Caco-2 (cell line): ENCODE data around the gene CCDC34. TPM values are rescaled to one million over a fixed set of nuclear protein-coding genes. Genes with fewer than 3 reads are reported as not detected.

ENCODE experiments used
- BruUV-seq: library from RNA; stranded (reverse); fragments of 400-500 nt; replicated peaks from 2 replicates; lab custom pipeline; 2021; lab: Mats Ljungman, UMichigan
- CTCF ChIA-PET: fragments of 300-600 bp; sonication (Branson Sonifier 250); formaldehyde crosslinking; loops from one replicate; lab custom pipeline; 2022; ENCODE audit warnings: antibody characterized with exemption; lab: Charles Lee
- POLR2A ChIA-PET: fragments of 300-600 bp; sonication (Branson Sonifier 250); formaldehyde crosslinking; loops from one replicate; lab custom pipeline; 2022; ENCODE audit warnings: antibody characterized with exemption; lab: Charles Lee
- DNase-seq, 2 experiments: peaks; one replicate each; pipeline versions ENCODE4 v3.0.0 to v3.0.0-alpha.2; 2020 to 2022
- H3K27me3 ChIP-seq: replicated peaks from 2 replicates; pipeline ENCODE4 v1.6.0; 2011; ENCODE audit warnings: low read length; ENCODE audit not compliant: control insufficient read depth, insufficient read depth
- H3K36me3 ChIP-seq: 2 replicates; pipeline ENCODE4 v1.5.1; 2011; ENCODE audit warnings: low read length; ENCODE audit not compliant: control insufficient read depth, insufficient read depth
- H3K4me1 ChIP-seq: fragments of 250-450 bp; sonication (Bioruptor Pico); 2 replicates; pipeline ENCODE4 v1.5.1; 2020; ENCODE audit warnings: mild to moderate bottlenecking
- H3K4me3 ChIP-seq: 2 replicates; pipeline ENCODE4 v1.5.1; 2011; ENCODE audit warnings: low read depth, mild to moderate bottlenecking, control low read depth, low read length
- H3K9me3 ChIP-seq: fragments of 250-450 bp; sonication (Bioruptor Pico); 2 replicates; pipeline ENCODE4 v1.5.1; 2020; ENCODE audit warnings: mild to moderate bottlenecking, moderate library complexity
- H3K27ac Mint-ChIP-seq: one replicate; pipeline ENCODE4 v1.8.0; 2022; ENCODE audit warnings: mixed read lengths; ENCODE audit not compliant: unreplicated experiment
- H3K27me3 Mint-ChIP-seq: one replicate; pipeline ENCODE4 v1.8.0; 2022; ENCODE audit warnings: mixed read lengths; ENCODE audit not compliant: insufficient read depth, unreplicated experiment
- H3K36me3 Mint-ChIP-seq: one replicate; pipeline ENCODE4 v1.8.0; 2022; ENCODE audit warnings: mild to moderate bottlenecking, mixed read lengths; ENCODE audit not compliant: insufficient read depth, unreplicated experiment
- H3K4me1 Mint-ChIP-seq: one replicate; pipeline ENCODE4 v1.8.0; 2022; ENCODE audit warnings: low read depth, mixed read lengths; ENCODE audit not compliant: unreplicated experiment
- H3K4me3 Mint-ChIP-seq: one replicate; pipeline ENCODE4 v1.8.0; 2022; ENCODE audit warnings: mild to moderate bottlenecking, moderate library complexity, mixed read lengths; ENCODE audit not compliant: unreplicated experiment
- H3K9me3 Mint-ChIP-seq: one replicate; pipeline ENCODE4 v1.8.0; 2022; ENCODE audit warnings: mixed read lengths; ENCODE audit not compliant: unreplicated experiment
- intact Hi-C: fragments of 100-400 bp; cut with micrococcal nuclease; formaldehyde crosslinking; loops from one replicate; pipeline ENCODE4 v1.10.0; 2022; ENCODE audit not compliant: unreplicated experiment
- total RNA-seq: library from RNA; stranded (reverse); gene quantifications from 2 replicates; pipeline ENCODE4 v1.2.3, GENCODE V29; 2022
- TF ChIP-seq, protein P1 (sequence below), 2 experiments: fragments of 200-600 bp in 1 of 2; IDR thresholded peaks; 1 replicate in 1 of 2; 2 replicates in 1 of 2; pipeline versions ENCODE4 v1.5.1 to v1.8.0; 2011 to 2022; ENCODE audit warnings: antibody characterized with exemption in 1 of 2, control low read depth in 1 of 2, inconsistent platforms in 1 of 2, low read depth in 1 of 2, low read length in 1 of 2, mild to moderate bottlenecking in 1 of 2, moderate library complexity in 1 of 2; ENCODE audit not compliant: insufficient read depth in 1 of 2, severe bottlenecking in 1 of 2, unreplicated experiment in 1 of 2

Gene CCDC34
- total RNA-seq, 1 experiment from 2014 or later = 25.7 TPM

DNA sequence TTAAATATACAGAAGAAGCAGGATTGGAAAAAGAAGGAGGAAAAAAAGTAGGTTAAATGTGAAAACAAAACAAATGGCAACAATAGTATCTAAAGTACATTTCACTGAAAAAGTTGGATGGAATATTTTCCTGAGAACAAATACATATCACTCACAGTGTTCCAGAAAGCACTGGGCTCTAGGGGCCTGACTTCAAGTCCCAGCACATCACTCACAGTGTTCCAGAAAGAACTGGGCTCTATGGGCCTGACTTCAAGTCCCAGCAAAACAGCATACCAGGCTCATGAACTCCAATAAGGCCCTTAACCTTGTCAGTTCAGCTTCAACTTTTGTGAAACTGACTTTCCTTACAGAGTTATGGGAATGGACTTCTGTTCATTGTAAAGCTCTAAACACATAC lies 46.0 kb upstream of the CCDC34 start:
- intact Hi-C loops = no loop called here
- CTCF ChIA-PET = interaction anchor here (0.7 kb wide), 1 partner anchor 269 kb away, joined by 3 read pairs; no protein-coding TSS in a partner anchor
- H3K36me3 Mint-ChIP-seq = no peaks in the 10 kb centered on the region
- no peaks in the 10 kb centered on the region for H3K9me3 Mint-ChIP-seq
- BruUV-seq = no TSS peak
- no peak for DNase-seq
- TF ChIP-seq, protein P1, sequence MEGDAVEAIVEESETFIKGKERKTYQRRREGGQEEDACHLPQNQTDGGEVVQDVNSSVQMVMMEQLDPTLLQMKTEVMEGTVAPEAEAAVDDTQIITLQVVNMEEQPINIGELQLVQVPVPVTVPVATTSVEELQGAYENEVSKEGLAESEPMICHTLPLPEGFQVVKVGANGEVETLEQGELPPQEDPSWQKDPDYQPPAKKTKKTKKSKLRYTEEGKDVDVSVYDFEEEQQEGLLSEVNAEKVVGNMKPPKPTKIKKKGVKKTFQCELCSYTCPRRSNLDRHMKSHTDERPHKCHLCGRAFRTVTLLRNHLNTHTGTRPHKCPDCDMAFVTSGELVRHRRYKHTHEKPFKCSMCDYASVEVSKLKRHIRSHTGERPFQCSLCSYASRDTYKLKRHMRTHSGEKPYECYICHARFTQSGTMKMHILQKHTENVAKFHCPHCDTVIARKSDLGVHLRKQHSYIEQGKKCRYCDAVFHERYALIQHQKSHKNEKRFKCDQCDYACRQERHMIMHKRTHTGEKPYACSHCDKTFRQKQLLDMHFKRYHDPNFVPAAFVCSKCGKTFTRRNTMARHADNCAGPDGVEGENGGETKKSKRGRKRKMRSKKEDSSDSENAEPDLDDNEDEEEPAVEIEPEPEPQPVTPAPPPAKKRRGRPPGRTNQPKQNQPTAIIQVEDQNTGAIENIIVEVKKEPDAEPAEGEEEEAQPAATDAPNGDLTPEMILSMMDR (IDR thresholded peaks at IDR 0.05; ENCODE audit: insufficient read depth in 1 of 2, low read depth in 1 of 2, low read length in 1 of 2, severe bottlenecking in 1 of 2, unreplicated experiment in 1 of 2) = no peak
- no peak overlapping the region for H3K27ac Mint-ChIP-seq
- POLR2A ChIA-PET = no interaction called here
- no peaks in the 10 kb centered on the region for H3K4me1 ChIP-seq
- H3K9me3 ChIP-seq = no peaks in the 10 kb centered on the region
- no peaks in the 10 kb centered on the region for H3K27me3 ChIP-seq
- H3K36me3 ChIP-seq = no peaks in the 10 kb centered on the region; the same call in none of the 2 replicates
- H3K27me3 Mint-ChIP-seq = no peaks in the 10 kb centered on the region
- H3K4me3 Mint-ChIP-seq = no peak overlapping the region
- H3K4me3 ChIP-seq = no peak overlapping the region
- H3K4me1 Mint-ChIP-seq = peaks cover 8% of the 10 kb centered on the region

DNA sequence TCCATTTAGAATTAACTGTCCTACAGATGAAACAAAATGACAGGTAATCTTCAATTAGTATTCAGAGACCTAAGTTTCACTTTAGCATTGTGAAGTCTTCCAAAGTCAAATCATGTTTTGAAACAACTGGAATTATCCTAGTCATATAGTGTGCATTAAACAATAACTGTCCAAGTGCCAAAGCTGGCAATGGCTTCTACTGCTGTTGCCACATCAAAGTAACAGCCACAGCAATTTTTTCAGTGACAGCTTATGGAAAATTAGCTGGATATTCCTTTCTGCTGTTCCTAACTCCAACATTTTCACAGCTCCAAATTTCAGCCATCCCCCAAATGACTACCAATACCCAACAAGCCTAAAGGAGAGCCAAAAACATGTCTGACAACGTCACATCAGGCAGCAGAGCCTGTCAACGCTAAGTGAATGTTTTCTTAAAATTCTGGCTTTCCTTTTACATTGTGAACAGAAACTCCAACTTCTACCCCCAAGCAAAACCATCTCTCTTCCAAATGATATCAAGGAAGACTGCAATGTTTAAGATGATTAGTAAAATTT lies 45.3 kb upstream of the CCDC34 start:
- Mint-ChIP-seq H3K27me3 (no peaks in the 10 kb centered on the region), H3K27ac (no peak overlapping the region), H3K36me3 (no peaks in the 10 kb centered on the region), H3K9me3 (no peaks in the 10 kb centered on the region), H3K4me3 (no peak overlapping the region), H3K4me1 (peaks cover 8% of the 10 kb centered on the region)
- BruUV-seq = no TSS peak
- TF ChIP-seq, protein P1 (IDR thresholded peaks at IDR 0.05; ENCODE audit: insufficient read depth in 1 of 2, low read depth in 1 of 2, low read length in 1 of 2, severe bottlenecking in 1 of 2, unreplicated experiment in 1 of 2) = no peak
- no peak for DNase-seq
- H3K4me1 ChIP-seq = no peaks in the 10 kb centered on the region
- no peak overlapping the region for H3K4me3 ChIP-seq
- H3K27me3 ChIP-seq = no peaks in the 10 kb centered on the region
- ChIA-PET POLR2A (no interaction called here), CTCF (no interaction called here)
- no peaks in the 10 kb centered on the region for H3K9me3 ChIP-seq
- intact Hi-C loops = no loop called here
- no peaks in the 10 kb centered on the region; the same call in none of the 2 replicates for H3K36me3 ChIP-seq

DNA sequence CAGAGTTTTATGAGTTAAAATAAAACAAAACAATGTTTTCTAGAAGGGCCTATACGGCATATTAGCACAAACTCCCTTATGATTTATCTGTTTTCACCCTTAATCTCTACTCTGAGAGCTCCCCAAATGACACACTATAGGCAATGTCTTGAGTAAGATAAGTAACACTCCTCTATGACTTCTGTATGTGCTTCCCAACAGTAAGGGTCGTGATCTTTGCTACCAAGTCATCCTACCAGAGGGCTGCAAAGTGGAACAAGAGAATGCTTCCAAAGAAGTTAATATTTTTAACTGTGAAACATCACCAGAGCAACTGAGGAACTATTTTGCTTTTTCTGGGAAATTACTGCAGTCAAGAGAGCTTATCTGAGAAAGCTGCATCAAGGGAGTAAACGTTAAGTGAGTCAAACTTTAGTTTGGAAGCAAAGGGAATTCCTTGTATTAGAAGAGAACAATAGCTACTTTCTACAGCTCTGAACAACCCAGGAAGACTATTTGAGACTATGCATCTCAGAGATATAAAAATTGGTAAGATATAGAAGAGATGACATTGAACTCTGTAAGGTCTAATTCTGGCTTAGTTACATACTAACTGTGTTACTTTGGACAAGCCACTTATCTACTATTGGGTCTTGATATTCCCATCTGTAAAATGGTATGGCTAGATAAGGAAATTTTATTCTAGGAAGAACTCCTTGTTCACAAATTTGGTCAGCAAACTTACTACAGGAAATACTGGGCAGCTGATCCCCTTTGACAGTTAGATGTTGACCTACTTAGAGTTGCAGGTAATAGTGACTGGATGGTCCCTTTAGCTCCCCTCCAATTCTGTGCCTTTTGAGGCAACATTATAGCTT lies 43.7 kb upstream of the CCDC34 start:
- Mint-ChIP-seq H3K36me3 (no peaks in the 10 kb centered on the region), H3K9me3 (no peaks in the 10 kb centered on the region), H3K27ac (no peak overlapping the region), H3K4me1 (peaks cover 14% of the 10 kb centered on the region), H3K27me3 (no peaks in the 10 kb centered on the region), H3K4me3 (no peak overlapping the region)
- Histone ChIP-seq H3K4me1 (peaks cover 11% of the 10 kb centered on the region), H3K36me3 (no peaks in the 10 kb centered on the region; the same call in none of the 2 replicates), H3K4me3 (no peak overlapping the region), H3K27me3 (no peaks in the 10 kb centered on the region), H3K9me3 (no peaks in the 10 kb centered on the region)
- intact Hi-C loops = no loop called here
- CTCF ChIA-PET = interaction anchor here (0.6 kb wide), 1 partner anchor 25 kb away, joined by 3 read pairs; no protein-coding TSS in a partner anchor
- TF ChIP-seq, protein P1 (IDR thresholded peaks at IDR 0.05; ENCODE audit: insufficient read depth in 1 of 2, low read depth in 1 of 2, low read length in 1 of 2, severe bottlenecking in 1 of 2, unreplicated experiment in 1 of 2) = no peak
- POLR2A ChIA-PET = interaction anchor here (0.6 to 1.0 kb wide), 2 partner anchors 11 to 66 kb away, joined by 3 to 4 read pairs; partner anchors contain the start of gene LGR4
- BruUV-seq = no TSS peak
- DNase-seq = no peak
